Parathyroid adenoma (tissue), 2 donors: ENCODE results near the gene UPF1.
"Not testable (repeated sequence)": the region's sequence is repeated elsewhere in the genome, so short reads cannot be mapped to it uniquely, and the experiment has no call there.

ENCODE experiments used
- H2AFZ ChIP-seq: fragments of 300-600 bp; sonication (generic); one replicate; pipeline ENCODE4 v1.7.0; 2017; ENCODE audit warnings: antibody characterized with exemption, mild to moderate bottlenecking
- H3K27ac ChIP-seq: fragments of 300-600 bp; sonication (generic); one replicate; pipeline ENCODE4 v1.7.0; 2017
- H3K27me3 ChIP-seq: fragments of 300-600 bp; sonication (generic); one replicate; pipeline ENCODE4 v1.7.0; 2017; ENCODE audit warnings: low read length; ENCODE audit not compliant: control insufficient read depth, insufficient read depth
- H3K36me3 ChIP-seq: fragments of 300-600 bp; sonication (generic); one replicate; pipeline ENCODE4 v1.7.0; 2017; ENCODE audit warnings: low read length; ENCODE audit not compliant: control insufficient read depth, insufficient read depth
- H3K4me1 ChIP-seq: fragments of 300-600 bp; sonication (generic); one replicate; pipeline ENCODE4 v1.7.0; 2017; ENCODE audit warnings: control low read depth
- H3K4me2 ChIP-seq: fragments of 300-600 bp; sonication (generic); one replicate; pipeline ENCODE4 v1.7.0; 2017; ENCODE audit warnings: low read length
- H3K4me3 ChIP-seq: fragments of 300-600 bp; sonication (generic); one replicate; pipeline ENCODE4 v1.7.0; 2017; ENCODE audit warnings: low read depth, low read length
- H3K79me2 ChIP-seq: fragments of 300-600 bp; sonication (generic); one replicate; pipeline ENCODE4 v1.7.0; 2017; ENCODE audit warnings: control low read depth
- H3K9ac ChIP-seq: fragments of 300-600 bp; sonication (generic); one replicate; pipeline ENCODE4 v1.7.0; 2017; ENCODE audit warnings: mild to moderate bottlenecking
- H3K9me3 ChIP-seq: fragments of 300-600 bp; sonication (generic); one replicate; pipeline ENCODE4 v1.7.0; 2017; ENCODE audit warnings: low read length; ENCODE audit not compliant: control insufficient read depth
- CTCF ChIP-seq: fragments of 300-600 bp; sonication (generic); IDR thresholded peaks from one replicate; pipeline ENCODE4 v1.7.0; 2017; ENCODE audit warnings: antibody characterized with exemption, mild to moderate bottlenecking
- donor health status: primary hyperparathyroidism.

UPF1 gene

GRCh38 chr19:18901491-18901890 is 69.7 kb downstream of the UPF1 start:
- Histone ChIP-seq H3K4me3 (no peak overlapping the region), H3K27ac (no peak overlapping the region), H2AFZ (no peak overlapping the region), H3K4me2 (no peak overlapping the region), H3K36me3 (no peaks in the 10 kb centered on the region), H3K9me3 (no peaks in the 10 kb centered on the region), H3K4me1 (no peaks in the 10 kb centered on the region), H3K9ac (no peak overlapping the region), H3K27me3 (no peaks in the 10 kb centered on the region), H3K79me2 (peaks cover 5% of the 10 kb centered on the region)
- TF ChIP-seq CTCF = no peak

- H3K27ac ChIP-seq, H3K9ac ChIP-seq, H2AFZ ChIP-seq, H3K27me3 ChIP-seq, H3K36me3 ChIP-seq, H3K4me2 ChIP-seq, H3K4me3 ChIP-seq, H3K79me2 ChIP-seq, H3K9me3 ChIP-seq, H3K4me1 ChIP-seq: not testable (repeated sequence)
Observed at GRCh38 chr19:18902519-18902918, 70.8 kb downstream of the UPF1 start.

GRCh38 chr19:18903156-18904037 is 71.6 kb downstream of the UPF1 start:
- Histone ChIP-seq H3K9me3 (no peaks in the 10 kb centered on the region), H3K9ac (no peak overlapping the region), H3K36me3 (no peaks in the 10 kb centered on the region), H3K27me3 (no peaks in the 10 kb centered on the region), H3K27ac (no peak overlapping the region), H3K79me2 (peaks cover 11% of the 10 kb centered on the region), H3K4me1 (no peaks in the 10 kb centered on the region), H2AFZ (no peak overlapping the region), H3K4me2 (no peak overlapping the region), H3K4me3 (no peak overlapping the region)
- no peak for TF ChIP-seq CTCF

- H3K4me2 ChIP-seq = no peak overlapping the region
Observed at GRCh38 chr19:18904334-18905057, 72.7 kb downstream of the UPF1 start.

More at GRCh38 chr19:18904334-18905057, 72.7 kb downstream of the UPF1 start:
- no peaks in the 10 kb centered on the region for H3K36me3 ChIP-seq
- no peak overlapping the region for H3K9ac ChIP-seq
- H3K4me3 ChIP-seq = no peak overlapping the region
- no peaks in the 10 kb centered on the region for H3K9me3 ChIP-seq
- TF ChIP-seq CTCF = no peak
- H3K27me3 ChIP-seq = no peaks in the 10 kb centered on the region
- no peak overlapping the region for H3K27ac ChIP-seq
- H3K79me2 ChIP-seq = peaks cover 14% of the 10 kb centered on the region
- H3K4me1 ChIP-seq = no peaks in the 10 kb centered on the region
- no peak overlapping the region for H2AFZ ChIP-seq
